HG03457 (cell line): Measurements from ENCODE around the gene NRP1.

Experiments
- ATAC-seq: cut with Tn5 transposase; IDR thresholded peaks from one replicate; pipeline ENCODE4 v1.9.1; 2021; ENCODE audit warnings: moderate number of reproducible peaks; ENCODE audit not compliant: unreplicated experiment

The NRP1 gene

GRCh38 chr10:33216661-33217427 is 117.6 kb downstream of the NRP1 start:
- ATAC-seq = no peak

- no peak for ATAC-seq
Measured at GRCh38 chr10:33215635-33216034, 118.8 kb downstream of the NRP1 start.

- no peak for ATAC-seq
Measured at GRCh38 chr10:33215154-33215553, 119.3 kb downstream of the NRP1 start.

- no peak for ATAC-seq
Measured at GRCh38 chr10:33214174-33214573, 120.3 kb downstream of the NRP1 start.

- no peak for ATAC-seq
Measured at GRCh38 chr10:33212061-33212748, 122.3 kb downstream of the NRP1 start.

- ATAC-seq = no peak
Measured at GRCh38 chr10:33211106-33211878, 123.2 kb downstream of the NRP1 start.

- no peak for ATAC-seq
Measured at GRCh38 chr10:33209802-33210201, 124.7 kb downstream of the NRP1 start.

- no peak for ATAC-seq
Measured at GRCh38 chr10:33208166-33208565, 126.3 kb downstream of the NRP1 start.

- no peak for ATAC-seq
Measured at GRCh38 chr10:33204031-33204430, 130.4 kb downstream of the NRP1 start.

- no peak for ATAC-seq
Measured at GRCh38 chr10:33201971-33202370, 132.5 kb downstream of the NRP1 start.

GRCh38 chr10:33201056-33201780 is 133.2 kb downstream of the NRP1 start:
- ATAC-seq = no peak

GRCh38 chr10:33199731-33200232 is 134.7 kb downstream of the NRP1 start:
- ATAC-seq = no peak

GRCh38 chr10:33198610-33199009 is 135.9 kb downstream of the NRP1 start:
- ATAC-seq = no peak

GRCh38 chr10:33196710-33197491 is 137.6 kb downstream of the NRP1 start:
- ATAC-seq = no peak

- no peak for ATAC-seq
Measured at GRCh38 chr10:33196377-33196706, 138.1 kb downstream of the NRP1 start.

GRCh38 chr10:33195608-33196376 is 138.7 kb downstream of the NRP1 start:
- ATAC-seq = no peak

GRCh38 chr10:33193701-33194521 is 140.6 kb downstream of the NRP1 start:
- no peak for ATAC-seq

GRCh38 chr10:33193057-33193700 is 141.3 kb downstream of the NRP1 start:
- no peak for ATAC-seq
